Measurements from ENCODE around the gene SLC4A3. TPM values are rescaled to one million over a fixed set of nuclear protein-coding genes. Genes with fewer than 3 reads are reported as not detected.

Gene SLC4A3
- total and polyA plus RNA-seq, 2 of the 13 experiments (the other 11 are each of a cell fraction or from before 2014, with no cell fraction given), result 0.18 to 0.95 TPM

GRCh38 chr2:219618733-219619122 lies 8.7 kb upstream of the SLC4A3 start (continued):
- TF ChIP-seq, protein P1, sequence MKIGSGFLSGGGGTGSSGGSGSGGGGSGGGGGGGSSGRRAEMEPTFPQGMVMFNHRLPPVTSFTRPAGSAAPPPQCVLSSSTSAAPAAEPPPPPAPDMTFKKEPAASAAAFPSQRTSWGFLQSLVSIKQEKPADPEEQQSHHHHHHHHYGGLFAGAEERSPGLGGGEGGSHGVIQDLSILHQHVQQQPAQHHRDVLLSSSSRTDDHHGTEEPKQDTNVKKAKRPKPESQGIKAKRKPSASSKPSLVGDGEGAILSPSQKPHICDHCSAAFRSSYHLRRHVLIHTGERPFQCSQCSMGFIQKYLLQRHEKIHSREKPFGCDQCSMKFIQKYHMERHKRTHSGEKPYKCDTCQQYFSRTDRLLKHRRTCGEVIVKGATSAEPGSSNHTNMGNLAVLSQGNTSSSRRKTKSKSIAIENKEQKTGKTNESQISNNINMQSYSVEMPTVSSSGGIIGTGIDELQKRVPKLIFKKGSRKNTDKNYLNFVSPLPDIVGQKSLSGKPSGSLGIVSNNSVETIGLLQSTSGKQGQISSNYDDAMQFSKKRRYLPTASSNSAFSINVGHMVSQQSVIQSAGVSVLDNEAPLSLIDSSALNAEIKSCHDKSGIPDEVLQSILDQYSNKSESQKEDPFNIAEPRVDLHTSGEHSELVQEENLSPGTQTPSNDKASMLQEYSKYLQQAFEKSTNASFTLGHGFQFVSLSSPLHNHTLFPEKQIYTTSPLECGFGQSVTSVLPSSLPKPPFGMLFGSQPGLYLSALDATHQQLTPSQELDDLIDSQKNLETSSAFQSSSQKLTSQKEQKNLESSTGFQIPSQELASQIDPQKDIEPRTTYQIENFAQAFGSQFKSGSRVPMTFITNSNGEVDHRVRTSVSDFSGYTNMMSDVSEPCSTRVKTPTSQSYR (CRISPR knock-in tag; IDR thresholded peaks at IDR 0.05; ENCODE audit: borderline replicate concordance), result no peak
- TF ChIP-seq NFE2L2 (IDR thresholded peaks at IDR 0.05; ENCODE audit: low read length) (no peak), HOXA9 (CRISPR knock-in tag; IDR thresholded peaks at IDR 0.05; ENCODE audit: borderline replicate concordance) (no peak), HOXA3 (CRISPR knock-in tag; IDR thresholded peaks at IDR 0.05) (0 out of 2 replicates have a peak, but pooled peaks have one; percentile 17), ZNF569 (CRISPR knock-in tag; IDR thresholded peaks at IDR 0.05; ENCODE audit: borderline replicate concordance) (no peak), AKAP8 (CRISPR knock-in tag; IDR thresholded peaks at IDR 0.05) (no peak), ONECUT2 (CRISPR knock-in tag; IDR thresholded peaks at IDR 0.05) (peak; percentile 82), RBM22 (optimal IDR thresholded peaks at IDR 0.05; ENCODE audit: low read length) (no peak), ZNF644 (CRISPR knock-in tag; IDR thresholded peaks at IDR 0.05; ENCODE audit: low read depth) (0 out of 2 replicates have a peak, but pooled peaks have one; percentile 13), KLF11 (CRISPR knock-in tag; IDR thresholded peaks at IDR 0.05) (no peak), ZNF264 (CRISPR knock-in tag; IDR thresholded peaks at IDR 0.05) (no peak), MBNL3 (CRISPR knock-in tag; conservative IDR thresholded peaks at IDR 0.05) (no peak), NPAS2 (CRISPR knock-in tag; IDR thresholded peaks at IDR 0.05; ENCODE audit: borderline replicate concordance) (no peak), ZNF24 (IDR thresholded peaks at IDR 0.05) (no peak), ZNF615 (CRISPR knock-in tag; IDR thresholded peaks at IDR 0.05; ENCODE audit: borderline replicate concordance) (no peak), ZFAT (CRISPR knock-in tag; conservative IDR thresholded peaks at IDR 0.05) (no peak), KDM1A (CRISPR knock-in tag; IDR thresholded peaks at IDR 0.05) (peak; percentile 45; the same call in 1 of the 2 replicates), SPEN (CRISPR knock-in tag; IDR thresholded peaks at IDR 0.05; ENCODE audit: low read depth) (no peak), RERE (CRISPR knock-in tag; IDR thresholded peaks at IDR 0.05; ENCODE audit: low read depth) (no peak), ZNF720 (CRISPR knock-in tag; IDR thresholded peaks at IDR 0.05) (no peak), IRF2 (CRISPR knock-in tag; IDR thresholded peaks at IDR 0.05) (no peak), KAT8 (CRISPR knock-in tag; IDR thresholded peaks at IDR 0.05) (no peak), KAT2B (IDR thresholded peaks at IDR 0.05; ENCODE audit: borderline replicate concordance, low read depth, low read length) (0 out of 2 replicates have a peak, but pooled peaks have one; percentile 41), ZBTB46 (CRISPR knock-in tag; IDR thresholded peaks at IDR 0.05; ENCODE audit: borderline replicate concordance) (no peak)
